ENCODE data around the gene HECTD4.
"Not testable (repeated sequence)": the region's sequence is repeated elsewhere in the genome, so short reads cannot be mapped to it uniquely, and the experiment has no call there.

HECTD4 gene

GRCh38 chr12:112418608-112419296 is 36.5 kb upstream of the HECTD4 start, which contains the start of gene PTPN11:
TSS of gene PTPN11 (plus strand) at chr12:112418947. CDS start at chr12:112419112, 165 bp downstream.
- H3K27me3 ChIP-seq (ENCODE audit: control insufficient read depth, insufficient read depth, low read length) = no peaks in the 10 kb centered on the region
- H3K36me3 ChIP-seq (ENCODE audit: control insufficient read depth, low read depth, low read length) = no peaks in the 10 kb centered on the region
- H3K9me3 ChIP-seq (ENCODE audit: control insufficient read depth, low read depth, low read length) = no peaks in the 10 kb centered on the region
- peaks cover 6% of the 10 kb centered on the region for H3K4me1 ChIP-seq (ENCODE audit: control insufficient read depth, low read depth, low read length)
- peak within 1 kb of the TSS; percentile 99 for H3K4me3 ChIP-seq (ENCODE audit: low read length)
- H3K27ac ChIP-seq (ENCODE audit: low read length) = peak within 1 kb of the TSS; percentile 94
- H3K9ac ChIP-seq (ENCODE audit: low read length) = peak within 1 kb of the TSS; percentile 97

- Histone ChIP-seq H3K27me3 (ENCODE audit: control insufficient read depth, insufficient read depth, low read length) (no peaks in the 10 kb centered on the region), H3K36me3 (ENCODE audit: control insufficient read depth, low read depth, low read length) (no peaks in the 10 kb centered on the region), H3K9me3 (ENCODE audit: control insufficient read depth, low read depth, low read length) (no peaks in the 10 kb centered on the region), H3K4me1 (ENCODE audit: control insufficient read depth, low read depth, low read length) (peaks cover 6% of the 10 kb centered on the region), H3K9ac (ENCODE audit: low read length) (peak overlapping the region; percentile 97), H3K27ac (ENCODE audit: low read length) (peak overlapping the region; percentile 59), H3K4me3 (ENCODE audit: low read length) (peak overlapping the region; percentile 99)
Measured at GRCh38 chr12:112418273-112418607, 36.0 kb upstream of the HECTD4 start.

GRCh38 chr12:112415457-112415856 is 33.2 kb upstream of the HECTD4 start:
- not testable (repeated sequence) for H3K27me3 ChIP-seq (ENCODE audit: control insufficient read depth, insufficient read depth, low read length); H3K9ac ChIP-seq (ENCODE audit: low read length); H3K4me1 ChIP-seq (ENCODE audit: control insufficient read depth, low read depth, low read length); H3K9me3 ChIP-seq (ENCODE audit: control insufficient read depth, low read depth, low read length); H3K36me3 ChIP-seq (ENCODE audit: control insufficient read depth, low read depth, low read length); H3K27ac ChIP-seq (ENCODE audit: low read length); H3K4me3 ChIP-seq (ENCODE audit: low read length)

DNA sequence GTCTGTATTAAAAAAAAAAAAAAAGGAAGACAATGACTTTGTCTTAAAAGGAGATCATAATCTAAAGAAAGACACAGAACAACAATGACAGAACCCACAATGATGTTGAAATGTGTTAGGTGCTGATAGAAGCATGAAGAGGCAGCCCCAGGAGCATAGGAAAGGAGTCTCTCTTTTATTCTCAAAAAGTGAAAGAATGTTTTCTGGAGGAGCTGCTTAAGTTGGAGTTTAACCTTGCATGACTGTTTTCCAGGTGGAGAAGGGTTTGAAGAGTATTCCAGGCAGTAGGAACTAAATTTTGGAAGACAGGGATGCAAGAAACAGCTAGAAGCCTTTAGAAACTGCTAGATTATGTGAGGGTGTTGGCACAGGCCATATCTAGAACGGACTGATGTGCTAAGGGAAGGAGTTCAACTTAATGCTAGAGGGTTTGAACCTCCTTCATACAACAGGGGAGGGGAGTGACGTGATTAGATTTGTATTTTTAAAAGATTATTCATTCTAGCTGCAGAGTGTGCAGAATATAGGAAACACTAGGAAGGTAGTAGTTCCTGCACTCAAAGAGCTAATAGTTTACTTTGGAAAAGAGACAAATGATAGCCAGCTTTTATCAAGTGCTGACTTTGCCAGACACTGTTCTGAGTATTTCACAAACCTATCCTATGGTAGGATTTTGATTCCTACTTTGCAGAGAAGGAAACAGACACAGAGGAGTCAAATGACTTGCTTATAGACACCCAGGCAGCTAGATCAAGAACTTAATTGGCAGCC is 31.8 kb upstream of the HECTD4 start:
- Histone ChIP-seq H3K27me3 (ENCODE audit: control insufficient read depth, insufficient read depth, low read length) (no peaks in the 10 kb centered on the region), H3K27ac (ENCODE audit: low read length) (no peak overlapping the region)

DNA sequence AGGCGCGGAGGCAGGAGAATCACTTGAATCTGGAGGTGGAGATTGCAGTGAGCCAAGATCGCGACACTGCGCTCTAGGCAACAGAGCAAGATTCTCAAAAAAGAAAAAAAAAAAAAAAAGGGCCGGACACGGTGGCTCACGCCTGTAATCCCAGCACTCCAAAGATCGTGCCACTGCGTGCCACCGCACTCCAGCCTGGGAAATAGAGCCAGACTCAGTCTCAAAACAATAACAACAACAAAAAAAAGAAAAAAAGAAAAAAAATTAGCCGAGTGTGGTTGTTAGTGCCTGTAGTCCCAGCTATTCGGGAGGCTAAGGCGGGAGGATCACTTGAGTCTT is 27.6 kb upstream of the HECTD4 start:
- H3K36me3 ChIP-seq (ENCODE audit: control insufficient read depth, low read depth, low read length) = peaks cover 35% of the 10 kb centered on the region
- no peak overlapping the region for H3K9ac ChIP-seq (ENCODE audit: low read length)
- H3K27me3 ChIP-seq (ENCODE audit: control insufficient read depth, insufficient read depth, low read length) = no peaks in the 10 kb centered on the region
- H3K9me3 ChIP-seq (ENCODE audit: control insufficient read depth, low read depth, low read length) = no peaks in the 10 kb centered on the region
- H3K27ac ChIP-seq (ENCODE audit: low read length) = no peak overlapping the region
- no peak overlapping the region for H3K4me3 ChIP-seq (ENCODE audit: low read length)
- H3K4me1 ChIP-seq (ENCODE audit: control insufficient read depth, low read depth, low read length) = no peaks in the 10 kb centered on the region

More for the DNA sequence above, 31.8 kb upstream of the HECTD4 start:
- H3K9ac ChIP-seq (ENCODE audit: low read length) = no peak overlapping the region
- no peaks in the 10 kb centered on the region for H3K36me3 ChIP-seq (ENCODE audit: control insufficient read depth, low read depth, low read length)
- H3K4me3 ChIP-seq (ENCODE audit: low read length) = no peak overlapping the region
- H3K9me3 ChIP-seq (ENCODE audit: control insufficient read depth, low read depth, low read length) = no peaks in the 10 kb centered on the region
- H3K4me1 ChIP-seq (ENCODE audit: control insufficient read depth, low read depth, low read length) = no peaks in the 10 kb centered on the region

DNA sequence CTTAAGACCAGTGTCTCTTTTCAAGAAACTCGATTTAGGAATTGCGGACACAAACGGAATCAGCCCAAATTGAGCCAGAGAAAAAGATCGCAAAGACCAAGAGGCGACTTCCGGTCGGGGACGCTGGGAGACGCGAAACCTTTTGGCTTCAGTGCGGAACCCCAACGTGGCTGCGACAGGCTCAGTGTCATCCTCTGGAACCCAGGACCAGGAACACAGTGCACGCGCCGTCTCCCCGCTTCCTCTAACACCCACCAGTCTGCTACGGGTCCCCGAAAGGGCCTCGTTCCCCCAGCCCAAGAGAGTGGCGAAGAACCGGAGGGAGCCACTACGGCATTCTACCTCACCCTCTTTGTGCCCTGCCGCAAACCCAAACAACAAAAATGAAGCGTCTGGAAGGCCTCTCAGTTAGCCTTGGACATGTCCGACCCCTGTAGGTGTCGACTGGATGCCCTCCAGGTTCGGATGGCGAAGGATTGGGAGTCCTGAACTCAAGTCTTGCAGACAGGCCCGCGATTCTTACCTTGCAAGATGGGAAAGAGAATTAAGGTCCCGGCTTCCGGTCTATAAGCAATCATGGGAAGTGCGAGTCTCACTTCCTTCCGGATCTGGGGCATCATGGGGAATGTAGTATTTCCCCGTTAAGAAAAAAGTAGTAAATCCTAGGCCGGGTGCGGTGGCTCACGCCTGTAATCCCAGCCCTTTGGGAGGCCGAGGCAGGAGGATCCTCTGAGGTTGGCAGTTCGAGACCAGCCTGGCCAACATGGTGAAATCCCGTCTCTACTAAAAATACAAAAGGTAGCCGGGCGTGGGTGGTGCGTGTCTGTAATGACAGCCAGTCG is 27.1 kb upstream of the HECTD4 start, which contains the start of gene RPL6:
RPL6 (minus strand) TSS at position 542 of the 842 bp plus-strand sequence. CDS start 949 bp downstream, outside the sequence.
- H3K4me3 ChIP-seq (ENCODE audit: low read length) = peak within 1 kb of the TSS; percentile 89
- no peaks in the 10 kb centered on the region for H3K4me1 ChIP-seq (ENCODE audit: control insufficient read depth, low read depth, low read length)
- no peaks in the 10 kb centered on the region for H3K9me3 ChIP-seq (ENCODE audit: control insufficient read depth, low read depth, low read length)
- peak within 1 kb of the TSS; percentile 97 for H3K9ac ChIP-seq (ENCODE audit: low read length)
- H3K36me3 ChIP-seq (ENCODE audit: control insufficient read depth, low read depth, low read length) = peaks cover 41% of the 10 kb centered on the region
- H3K27me3 ChIP-seq (ENCODE audit: control insufficient read depth, insufficient read depth, low read length) = no peaks in the 10 kb centered on the region
- peak within 1 kb of the TSS; percentile 94 for H3K27ac ChIP-seq (ENCODE audit: low read length)

GRCh38 chr12:112408621-112409020 is 26.4 kb upstream of the HECTD4 start:
- Histone ChIP-seq H3K4me1 (ENCODE audit: control insufficient read depth, low read depth, low read length) (no peaks in the 10 kb centered on the region), H3K9me3 (ENCODE audit: control insufficient read depth, low read depth, low read length) (no peaks in the 10 kb centered on the region), H3K9ac (ENCODE audit: low read length) (peak overlapping the region; percentile 97), H3K36me3 (ENCODE audit: control insufficient read depth, low read depth, low read length) (peaks cover 44% of the 10 kb centered on the region), H3K27ac (ENCODE audit: low read length) (peak overlapping the region; percentile 94), H3K4me3 (ENCODE audit: low read length) (peak overlapping the region; percentile 89), H3K27me3 (ENCODE audit: control insufficient read depth, insufficient read depth, low read length) (no peaks in the 10 kb centered on the region)

DNA sequence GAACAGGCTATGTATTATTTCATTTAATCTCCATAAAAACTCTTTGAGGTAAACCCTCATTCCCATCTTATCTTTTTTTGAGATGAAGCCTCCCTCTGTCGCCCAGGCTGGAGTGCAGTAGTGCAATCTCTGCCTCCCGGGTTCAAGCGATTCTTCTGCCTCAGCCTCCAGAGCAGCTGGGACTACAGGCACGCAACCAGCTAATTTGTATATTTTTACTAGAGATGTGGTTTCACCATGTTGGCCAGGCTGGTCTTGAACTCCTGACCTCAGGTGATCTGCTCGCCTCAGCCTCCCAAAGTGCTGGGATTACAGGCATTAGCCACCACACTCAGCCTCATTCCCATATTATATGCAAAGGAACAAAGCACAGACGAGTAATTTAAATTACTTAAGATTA is 25.5 kb upstream of the HECTD4 start:
- Histone ChIP-seq H3K9ac (ENCODE audit: low read length) (peak overlapping the region; percentile 97), H3K4me3 (ENCODE audit: low read length) (peak overlapping the region; percentile 89), H3K36me3 (ENCODE audit: control insufficient read depth, low read depth, low read length) (peaks cover 44% of the 10 kb centered on the region)
- H3K9me3 ChIP-seq (ENCODE audit: control insufficient read depth, low read depth, low read length); H3K4me1 ChIP-seq (ENCODE audit: control insufficient read depth, low read depth, low read length); H3K27me3 ChIP-seq (ENCODE audit: control insufficient read depth, insufficient read depth, low read length); H3K27ac ChIP-seq (ENCODE audit: low read length): not testable (repeated sequence)

GRCh38 chr12:112406519-112407488 is 24.6 kb upstream of the HECTD4 start:
- Histone ChIP-seq H3K27ac (ENCODE audit: low read length) (no peak overlapping the region), H3K4me3 (ENCODE audit: low read length) (peak overlapping the region; percentile 89), H3K9ac (ENCODE audit: low read length) (peak overlapping the region; percentile 97), H3K27me3 (ENCODE audit: control insufficient read depth, insufficient read depth, low read length) (no peaks in the 10 kb centered on the region), H3K36me3 (ENCODE audit: control insufficient read depth, low read depth, low read length) (peaks cover 44% of the 10 kb centered on the region), H3K9me3 (ENCODE audit: control insufficient read depth, low read depth, low read length) (no peaks in the 10 kb centered on the region), H3K4me1 (ENCODE audit: control insufficient read depth, low read depth, low read length) (no peaks in the 10 kb centered on the region)

DNA sequence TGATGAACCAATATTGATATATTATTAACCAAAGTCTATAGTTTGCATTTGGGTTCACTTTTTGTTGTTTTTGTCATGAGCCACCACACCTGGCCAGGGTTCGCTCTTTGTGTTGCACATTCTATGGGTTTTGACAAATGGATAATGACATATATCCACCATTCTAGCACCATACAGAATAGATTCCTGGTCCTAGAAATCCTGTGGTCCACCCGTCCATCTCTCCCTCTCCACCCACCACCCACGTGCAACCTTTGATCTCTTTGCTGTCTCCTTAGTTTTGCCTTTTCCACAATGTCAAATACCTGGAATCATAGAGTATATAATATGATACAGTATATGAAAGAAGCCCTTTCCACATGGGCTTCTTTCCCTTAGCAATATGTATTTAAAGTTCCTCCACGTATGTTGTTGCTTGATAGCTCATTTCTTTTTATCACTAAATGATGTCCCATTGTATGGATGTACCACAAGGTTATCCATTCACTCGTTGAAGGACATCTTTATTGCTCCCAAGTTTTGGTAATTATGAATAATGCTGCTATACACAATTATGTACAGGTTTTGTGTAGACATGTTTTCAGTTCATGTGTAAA is 19.8 kb upstream of the HECTD4 start:
- H3K4me3 ChIP-seq (ENCODE audit: low read length) = no peak overlapping the region
- no peak overlapping the region for H3K27ac ChIP-seq (ENCODE audit: low read length)
- H3K4me1 ChIP-seq (ENCODE audit: control insufficient read depth, low read depth, low read length) = no peaks in the 10 kb centered on the region
- no peaks in the 10 kb centered on the region for H3K27me3 ChIP-seq (ENCODE audit: control insufficient read depth, insufficient read depth, low read length)
- H3K9ac ChIP-seq (ENCODE audit: low read length) = no peak overlapping the region
- no peaks in the 10 kb centered on the region for H3K9me3 ChIP-seq (ENCODE audit: control insufficient read depth, low read depth, low read length)
- H3K36me3 ChIP-seq (ENCODE audit: control insufficient read depth, low read depth, low read length) = peaks cover 31% of the 10 kb centered on the region
